ENCODE measurements around the gene OBSL1.

- TF ChIP-seq CTCF (IDR thresholded peaks at IDR 0.05) (no peak), POLR2AphosphoS5 (IDR thresholded peaks at IDR 0.05) (no peak)
Observed at GRCh38 chr2:219537657-219538488, 33.5 kb downstream of the OBSL1 start.

All from upper lobe of left lung (tissue), 4 donors.